Suppressor macrophage treated with lipopolysaccharide for 4 hours (primary cell): ENCODE measurements around the gene KRTAP10-4.
"Not testable (repeated sequence)": the region's sequence is repeated elsewhere in the genome, so short reads cannot be mapped to it uniquely, and the experiment has no call there.

Source experiments
- DNase-seq: peaks from one replicate; pipeline ENCODE4 v3.0.0-alpha.2; 2020

Gene KRTAP10-4

GRCh38 chr21:44534688-44535087 lies 38.8 kb upstream of the KRTAP10-4 start:
- no peak for DNase-seq

- DNase-seq: no peak
These were observed 37.6 kb upstream of the KRTAP10-4 start for GRCh38 chr21:44535963-44536362.

- DNase-seq: no peak
These were observed 35.3 kb upstream of the KRTAP10-4 start for GRCh38 chr21:44537930-44538911.

GRCh38 chr21:44539046-44539445 lies 34.5 kb upstream of the KRTAP10-4 start:
- no peak for DNase-seq

GRCh38 chr21:44539991-44540666 lies 33.4 kb upstream of the KRTAP10-4 start, which contains the start of gene KRTAP10-1:
Gene KRTAP10-1 (minus strand): TSS chr21:44540195. CDS start chr21:44540150, 45 bp downstream.
- no peak for DNase-seq

GRCh38 chr21:44540741-44541288 lies 32.7 kb upstream of the KRTAP10-4 start:
- no peak for DNase-seq

- no peak for DNase-seq
These were observed 30.8 kb upstream of the KRTAP10-4 start for GRCh38 chr21:44542716-44543115.

- no peak for DNase-seq
These were observed 29.0 kb upstream of the KRTAP10-4 start for GRCh38 chr21:44544566-44544965.

GRCh38 chr21:44547656-44548331 lies 25.7 kb upstream of the KRTAP10-4 start:
- DNase-seq: no peak

GRCh38 chr21:44548381-44548780 lies 25.1 kb upstream of the KRTAP10-4 start:
- no peak for DNase-seq

- no peak for DNase-seq
These were observed 24.6 kb upstream of the KRTAP10-4 start for GRCh38 chr21:44548922-44549321.

GRCh38 chr21:44549525-44550211 lies 23.9 kb upstream of the KRTAP10-4 start:
- DNase-seq: no peak

- DNase-seq: not testable (repeated sequence)
These were observed 23.2 kb upstream of the KRTAP10-4 start for GRCh38 chr21:44550285-44550684.

- DNase-seq: no peak
These were observed 22.7 kb upstream of the KRTAP10-4 start for GRCh38 chr21:44550807-44551206.

- DNase-seq: no peak
These were observed 22.1 kb upstream of the KRTAP10-4 start, which contains the start of gene KRTAP10-2 for GRCh38 chr21:44551340-44551961. Gene KRTAP10-2 (minus strand): TSS chr21:44551505. CDS start chr21:44551458, 47 bp downstream.

- no peak for DNase-seq
These were observed 21.4 kb upstream of the KRTAP10-4 start for GRCh38 chr21:44552136-44552535.

GRCh38 chr21:44552681-44553080 lies 20.8 kb upstream of the KRTAP10-4 start:
- DNase-seq: no peak

GRCh38 chr21:44555200-44555875 lies 18.2 kb upstream of the KRTAP10-4 start:
- no peak for DNase-seq

GRCh38 chr21:44556879-44557278 lies 16.6 kb upstream of the KRTAP10-4 start:
- no peak for DNase-seq

- DNase-seq: no peak
These were observed 15.8 kb upstream of the KRTAP10-4 start for GRCh38 chr21:44557491-44558328.
